ENCODE data around the gene MYO10. TPM values are rescaled to one million over a fixed set of nuclear protein-coding genes. Genes with fewer than 3 reads are reported as not detected.

The MYO10 gene
- total RNA-seq, 1 donor = 37.1 TPM

GRCh38 chr5:16918891-16919671 lies 17.0 kb downstream of the MYO10 start:
- H3K4me3 ChIP-seq (ENCODE audit: low read depth, low read length) = no peak overlapping the region
- no peak for DNase-seq (ENCODE audit: low read depth)
- TF ChIP-seq CTCF (IDR thresholded peaks at IDR 0.05; ENCODE audit: insufficient read depth, low read length) = no peak

GRCh38 chr5:16918156-16918555 lies 17.9 kb downstream of the MYO10 start:
- no peak overlapping the region for H3K4me3 ChIP-seq (ENCODE audit: low read depth, low read length)
- TF ChIP-seq CTCF (IDR thresholded peaks at IDR 0.05; ENCODE audit: insufficient read depth, low read length) = no peak
- DNase-seq (ENCODE audit: low read depth) = no peak

- no peak overlapping the region for H3K4me3 ChIP-seq (ENCODE audit: low read depth, low read length)
- peak; percentile 98 for DNase-seq (ENCODE audit: low read depth)
- TF ChIP-seq CTCF (IDR thresholded peaks at IDR 0.05; ENCODE audit: insufficient read depth, low read length) = no peak
Measured at GRCh38 chr5:16916262-16916878, 19.7 kb downstream of the MYO10 start.

GRCh38 chr5:16914584-16914983 lies 21.5 kb downstream of the MYO10 start:
- TF ChIP-seq CTCF (IDR thresholded peaks at IDR 0.05; ENCODE audit: insufficient read depth, low read length) = no peak

GRCh38 chr5:16914108-16914435 lies 22.0 kb downstream of the MYO10 start:
- no peak overlapping the region for H3K4me3 ChIP-seq (ENCODE audit: low read depth, low read length)
- no peak for DNase-seq (ENCODE audit: low read depth)
- no peak for TF ChIP-seq CTCF (IDR thresholded peaks at IDR 0.05; ENCODE audit: insufficient read depth, low read length)

More at GRCh38 chr5:16914584-16914983, 21.5 kb downstream of the MYO10 start:
- H3K4me3 ChIP-seq (ENCODE audit: low read depth, low read length) = no peak overlapping the region
- no peak for DNase-seq (ENCODE audit: low read depth)

- no peak overlapping the region for H3K4me3 ChIP-seq (ENCODE audit: low read depth, low read length)
- no peak for TF ChIP-seq CTCF (IDR thresholded peaks at IDR 0.05; ENCODE audit: insufficient read depth, low read length)
- no peak for DNase-seq (ENCODE audit: low read depth)
Measured at GRCh38 chr5:16913187-16914107, 22.6 kb downstream of the MYO10 start.
